Stomach (tissue), 4 donors: ENCODE measurements around the gene HEXD.

Experiments
- EP300 ChIP-seq: sonication (generic); formaldehyde crosslinking; IDR thresholded peaks from one replicate; pipeline ENCODE4 v1.6.1; 2017; ENCODE audit warnings: antibody characterized with exemption
- POLR2A ChIP-seq, 4 donors: fragments of 450-650 bp; IDR thresholded peaks; one replicate each; pipeline ENCODE4 v1.6.1; 2016; ENCODE audit warnings: antibody characterized with exemption in 4 of 4, control low read depth in 2 of 4, mild to moderate bottlenecking in 1 of 4, moderate library complexity in 1 of 4
- POLR2AphosphoS5 ChIP-seq, 3 donors: sonication (generic); formaldehyde crosslinking; IDR thresholded peaks; one replicate each; pipeline ENCODE4 v1.6.1; 2016; ENCODE audit warnings: antibody characterized with exemption in 3 of 3
- TF ChIP-seq, protein P1 (sequence below), 7 experiments: fragments of 450-650 bp in 4 of 7; fragments of 200-600 bp in 3 of 7; sonication (generic) in 3 of 7; IDR thresholded peaks; one replicate each; pipeline ENCODE4 v1.5.1; 2016 to 2019; ENCODE audit warnings: antibody characterized with exemption in 7 of 7, control low read depth in 2 of 7, mild to moderate bottlenecking in 1 of 7

- TF ChIP-seq, protein P1, sequence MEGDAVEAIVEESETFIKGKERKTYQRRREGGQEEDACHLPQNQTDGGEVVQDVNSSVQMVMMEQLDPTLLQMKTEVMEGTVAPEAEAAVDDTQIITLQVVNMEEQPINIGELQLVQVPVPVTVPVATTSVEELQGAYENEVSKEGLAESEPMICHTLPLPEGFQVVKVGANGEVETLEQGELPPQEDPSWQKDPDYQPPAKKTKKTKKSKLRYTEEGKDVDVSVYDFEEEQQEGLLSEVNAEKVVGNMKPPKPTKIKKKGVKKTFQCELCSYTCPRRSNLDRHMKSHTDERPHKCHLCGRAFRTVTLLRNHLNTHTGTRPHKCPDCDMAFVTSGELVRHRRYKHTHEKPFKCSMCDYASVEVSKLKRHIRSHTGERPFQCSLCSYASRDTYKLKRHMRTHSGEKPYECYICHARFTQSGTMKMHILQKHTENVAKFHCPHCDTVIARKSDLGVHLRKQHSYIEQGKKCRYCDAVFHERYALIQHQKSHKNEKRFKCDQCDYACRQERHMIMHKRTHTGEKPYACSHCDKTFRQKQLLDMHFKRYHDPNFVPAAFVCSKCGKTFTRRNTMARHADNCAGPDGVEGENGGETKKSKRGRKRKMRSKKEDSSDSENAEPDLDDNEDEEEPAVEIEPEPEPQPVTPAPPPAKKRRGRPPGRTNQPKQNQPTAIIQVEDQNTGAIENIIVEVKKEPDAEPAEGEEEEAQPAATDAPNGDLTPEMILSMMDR (IDR thresholded peaks at IDR 0.05), result no peak
- no peak for TF ChIP-seq EP300
- TF ChIP-seq POLR2A (IDR thresholded peaks at IDR 0.05), result no peak
- no peak for TF ChIP-seq POLR2AphosphoS5 (IDR thresholded peaks at IDR 0.05)
Measured at GRCh38 chr17:82429824-82430223, 11.7 kb downstream of the HEXD start.
